Neural progenitor cell (in vitro differentiated cells): ENCODE results near the gene ACP7.

Experiments used
- EZH2phosphoT487 ChIP-seq: fragments of 200-600 bp; sonication (generic); IDR thresholded peaks from 2 replicates; pipeline ENCODE4 v1.6.1; 2017; ENCODE audit warnings: antibody characterized with exemption
- TF ChIP-seq, protein P1 (sequence below): fragments of 200-600 bp; sonication (generic); IDR thresholded peaks from 2 replicates; pipeline ENCODE4 v1.5.1; 2017; ENCODE audit warnings: antibody characterized with exemption, mild to moderate bottlenecking

DNA sequence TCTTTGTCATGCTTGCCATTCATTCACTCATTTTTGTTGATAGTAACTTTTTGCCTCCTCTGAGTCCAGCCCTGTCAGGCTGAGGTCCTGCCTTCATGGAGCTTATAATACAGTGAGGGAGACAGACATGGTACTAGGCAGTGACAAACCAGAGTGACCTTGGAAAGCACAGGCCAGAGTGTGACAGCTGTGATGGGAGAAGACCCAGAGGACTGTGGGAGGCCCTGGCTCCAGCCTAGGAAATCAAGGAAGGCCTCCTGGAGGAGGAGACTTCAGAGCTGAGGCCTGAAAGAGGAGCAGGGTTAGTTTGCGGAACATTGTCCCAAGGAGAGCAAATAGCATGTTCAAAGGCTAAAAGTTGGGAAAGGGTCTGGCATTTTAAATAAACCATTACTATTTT lies 61.9 kb downstream of the ACP7 start:
- TF ChIP-seq, protein P1, sequence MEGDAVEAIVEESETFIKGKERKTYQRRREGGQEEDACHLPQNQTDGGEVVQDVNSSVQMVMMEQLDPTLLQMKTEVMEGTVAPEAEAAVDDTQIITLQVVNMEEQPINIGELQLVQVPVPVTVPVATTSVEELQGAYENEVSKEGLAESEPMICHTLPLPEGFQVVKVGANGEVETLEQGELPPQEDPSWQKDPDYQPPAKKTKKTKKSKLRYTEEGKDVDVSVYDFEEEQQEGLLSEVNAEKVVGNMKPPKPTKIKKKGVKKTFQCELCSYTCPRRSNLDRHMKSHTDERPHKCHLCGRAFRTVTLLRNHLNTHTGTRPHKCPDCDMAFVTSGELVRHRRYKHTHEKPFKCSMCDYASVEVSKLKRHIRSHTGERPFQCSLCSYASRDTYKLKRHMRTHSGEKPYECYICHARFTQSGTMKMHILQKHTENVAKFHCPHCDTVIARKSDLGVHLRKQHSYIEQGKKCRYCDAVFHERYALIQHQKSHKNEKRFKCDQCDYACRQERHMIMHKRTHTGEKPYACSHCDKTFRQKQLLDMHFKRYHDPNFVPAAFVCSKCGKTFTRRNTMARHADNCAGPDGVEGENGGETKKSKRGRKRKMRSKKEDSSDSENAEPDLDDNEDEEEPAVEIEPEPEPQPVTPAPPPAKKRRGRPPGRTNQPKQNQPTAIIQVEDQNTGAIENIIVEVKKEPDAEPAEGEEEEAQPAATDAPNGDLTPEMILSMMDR, result no peak
- no peak for TF ChIP-seq EZH2phosphoT487
